Progenitor cell of endocrine pancreas (in vitro differentiated cells): Measurements from ENCODE around the gene GUCD1. TPM values are rescaled to one million over a fixed set of nuclear protein-coding genes. Genes with fewer than 3 reads are reported as not detected.

Experiments used
- DNase-seq: peaks from one replicate; pipeline ENCODE4 v3.0.0; 2021; ENCODE audit warnings: low spot score; ENCODE audit not compliant: unreplicated experiment
- H3K27ac Mint-ChIP-seq: 2 replicates; pipeline ENCODE4 v1.8.0; 2021; ENCODE audit warnings: mild to moderate bottlenecking, moderate library complexity, mixed read lengths
- H3K27me3 Mint-ChIP-seq: 2 replicates; pipeline ENCODE4 v1.8.0; 2021; ENCODE audit warnings: mixed read lengths
- H3K36me3 Mint-ChIP-seq: 2 replicates; pipeline ENCODE4 v1.8.0; 2022; ENCODE audit warnings: mixed read lengths; ENCODE audit not compliant: insufficient read depth
- H3K4me1 Mint-ChIP-seq: 2 replicates; pipeline ENCODE4 v1.8.0; 2021; ENCODE audit warnings: low read depth, mixed read lengths
- H3K4me3 Mint-ChIP-seq: 2 replicates; pipeline ENCODE4 v1.8.0; 2021; ENCODE audit warnings: low read depth, mild to moderate bottlenecking, moderate library complexity, mixed read lengths
- H3K9me3 Mint-ChIP-seq: 2 replicates; pipeline ENCODE4 v1.8.0; 2021; ENCODE audit warnings: low read depth, mixed read lengths
- CTCF ChIP-seq: fragments of 200-600 bp; sonication (generic); IDR thresholded peaks from one replicate; pipeline ENCODE4 v1.5.0; 2021; ENCODE audit warnings: antibody characterized with exemption, mild to moderate bottlenecking; ENCODE audit not compliant: unreplicated experiment
- total RNA-seq: library from RNA; stranded (reverse); gene quantifications from 2 replicates; pipeline ENCODE4 v1.2.1, GENCODE V29; 2021

The GUCD1 gene
- total RNA-seq, 1 donor from 2014 or later: 67.5 TPM

- Mint-ChIP-seq H3K27ac (no peak overlapping the region), H3K27me3 (no peaks in the 10 kb centered on the region), H3K9me3 (no peaks in the 10 kb centered on the region), H3K4me3 (no peak overlapping the region), H3K36me3 (peaks cover 4% of the 10 kb centered on the region), H3K4me1 (peaks cover 12% of the 10 kb centered on the region)
- TF ChIP-seq CTCF: no peak
- no peak for DNase-seq
These were observed 25.3 kb upstream of the GUCD1 start for GRCh38 chr22:24580276-24580675.

GRCh38 chr22:24579258-24579601 is 24.3 kb upstream of the GUCD1 start:
- H3K27ac Mint-ChIP-seq: no peak overlapping the region
- H3K4me3 Mint-ChIP-seq: no peak overlapping the region
- no peaks in the 10 kb centered on the region for H3K9me3 Mint-ChIP-seq
- H3K4me1 Mint-ChIP-seq: peaks cover 12% of the 10 kb centered on the region
- H3K27me3 Mint-ChIP-seq: no peaks in the 10 kb centered on the region
- no peak for DNase-seq
- no peak for TF ChIP-seq CTCF
- H3K36me3 Mint-ChIP-seq: peaks cover 12% of the 10 kb centered on the region

- no peak for TF ChIP-seq CTCF
- H3K9me3 Mint-ChIP-seq: no peaks in the 10 kb centered on the region
- peaks cover 12% of the 10 kb centered on the region for H3K4me1 Mint-ChIP-seq
- no peak for DNase-seq
- no peak overlapping the region for H3K4me3 Mint-ChIP-seq
- peaks cover 14% of the 10 kb centered on the region for H3K36me3 Mint-ChIP-seq
- peak overlapping the region; percentile 30 for H3K27ac Mint-ChIP-seq
- H3K27me3 Mint-ChIP-seq: no peaks in the 10 kb centered on the region
These were observed 23.7 kb upstream of the GUCD1 start for GRCh38 chr22:24578355-24579257.

GRCh38 chr22:24576778-24577177 is 21.8 kb upstream of the GUCD1 start:
- Mint-ChIP-seq H3K9me3 (no peaks in the 10 kb centered on the region), H3K27ac (no peak overlapping the region), H3K4me3 (no peak overlapping the region), H3K27me3 (no peaks in the 10 kb centered on the region), H3K4me1 (peaks cover 12% of the 10 kb centered on the region), H3K36me3 (peaks cover 21% of the 10 kb centered on the region)
- TF ChIP-seq CTCF: no peak
- no peak for DNase-seq

- Mint-ChIP-seq H3K4me3 (no peak overlapping the region), H3K9me3 (no peaks in the 10 kb centered on the region), H3K27me3 (no peaks in the 10 kb centered on the region), H3K27ac (no peak overlapping the region), H3K4me1 (peaks cover 6% of the 10 kb centered on the region), H3K36me3 (peaks cover 22% of the 10 kb centered on the region)
- TF ChIP-seq CTCF: no peak
- DNase-seq: no peak
These were observed 16.3 kb upstream of the GUCD1 start for GRCh38 chr22:24571266-24571665.
